GM18505 (cell line): ENCODE measurements around the gene KRT12.
A peak's percentile ranks its signal among the peaks of the same experiment; 100 is the strongest.
"Not testable (repeated sequence)": the region's sequence is repeated elsewhere in the genome, so short reads cannot be mapped to it uniquely, and the experiment has no call there.

ENCODE experiments used
- ATAC-seq: cut with Tn5 transposase; IDR thresholded peaks from one replicate; pipeline ENCODE4 v1.9.1; 2021; ENCODE audit not compliant: unreplicated experiment
- POLR2A ChIP-seq: IDR thresholded peaks from 4 replicates; pipeline ENCODE4 v1.6.1; 2011; ENCODE audit warnings: borderline replicate concordance; ENCODE audit not compliant: insufficient read depth, insufficient read length; ENCODE audit errors: extremely low read depth

KRT12 gene

DNA sequence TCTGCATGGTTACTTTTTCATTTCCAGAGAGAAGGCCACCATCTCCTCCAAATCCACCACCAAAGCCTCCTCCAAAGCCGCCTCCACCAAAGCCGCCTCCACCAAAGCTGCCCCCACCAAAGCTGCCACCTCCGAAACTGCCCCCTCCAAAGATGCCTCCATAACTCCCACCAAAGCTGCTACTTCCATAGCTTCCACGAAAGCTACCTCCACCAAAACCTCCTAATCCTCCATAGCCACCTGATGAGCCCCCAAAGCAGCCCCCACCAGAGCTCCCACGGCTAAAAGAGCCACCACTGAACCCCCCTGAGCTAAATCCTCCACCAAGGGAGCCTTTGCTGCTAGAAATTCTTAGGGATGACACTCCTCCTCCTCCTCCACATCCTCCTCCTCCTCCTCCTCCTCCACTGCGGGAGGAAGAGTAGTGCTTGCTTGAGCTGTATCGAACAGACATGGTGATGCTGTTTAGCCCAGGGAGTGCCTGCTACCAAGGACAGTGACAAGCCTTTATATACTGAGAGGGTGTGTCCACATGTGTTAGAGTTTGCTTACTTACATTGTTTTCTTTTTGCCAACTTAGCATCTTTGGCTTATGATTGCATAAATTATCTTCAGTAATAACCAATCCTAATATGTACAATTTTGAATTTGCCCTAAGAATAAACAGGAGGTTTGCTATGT is 44.8 kb downstream of the KRT12 start, which contains the start of gene KRT10:
Gene KRT10, minus strand, starts transcription at position 483 of the 681 bp plus-strand sequence. Its CDS starts 29 bp downstream, at position 454.
- ATAC-seq: no peak

DNA sequence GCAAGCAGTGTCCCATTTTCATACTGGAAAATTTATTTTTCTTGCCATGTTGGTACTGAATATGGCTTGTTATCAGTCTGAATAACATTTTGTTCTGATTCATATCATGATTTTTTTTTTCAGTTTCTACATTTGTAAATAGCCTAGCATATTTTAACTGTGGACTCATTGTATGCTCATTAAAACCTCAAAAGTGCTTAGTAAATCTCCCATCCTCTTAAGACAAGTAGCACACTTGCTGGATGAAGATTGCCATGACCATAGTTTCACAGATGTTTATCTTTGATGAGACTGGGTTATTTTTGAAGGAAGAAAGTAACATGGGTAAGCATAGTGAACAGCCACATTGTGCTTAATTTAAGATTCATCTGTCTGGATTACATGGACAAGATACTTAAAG is 45.5 kb downstream of the KRT12 start:
- no peak for TF ChIP-seq POLR2A
- no peak for ATAC-seq

More for the DNA sequence above, 44.8 kb downstream of the KRT12 start, which contains the start of gene KRT10:
- TF ChIP-seq POLR2A: no peak

DNA sequence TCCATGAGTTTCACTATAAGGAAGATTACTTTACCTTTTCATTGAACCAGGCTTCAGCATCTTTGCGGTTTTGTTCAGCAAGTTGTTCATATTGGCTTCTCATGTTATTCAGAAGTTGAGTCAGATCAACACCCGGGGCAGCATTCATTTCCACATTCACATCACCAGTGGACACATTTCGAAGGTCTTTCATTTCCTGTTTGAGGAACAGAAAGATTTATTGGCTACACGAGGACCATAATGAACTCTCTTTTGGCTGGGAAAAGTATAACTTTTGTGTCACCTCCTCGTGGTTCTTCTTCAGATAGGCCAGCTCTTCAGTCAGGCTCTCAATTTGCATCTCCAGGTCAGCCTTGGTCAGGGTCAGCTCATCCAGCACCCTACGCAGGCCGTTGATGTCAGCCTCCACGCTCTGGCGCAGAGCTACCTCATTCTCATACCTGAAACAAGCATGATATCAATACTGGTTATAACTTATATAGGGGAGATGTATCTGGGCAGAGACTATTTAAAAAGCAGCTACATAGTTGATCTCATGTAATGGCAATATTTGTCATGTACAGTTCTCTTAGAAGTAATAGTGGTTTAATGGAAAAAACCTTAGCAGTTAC is 46.7 kb downstream of the KRT12 start:
- no peak for ATAC-seq
- TF ChIP-seq POLR2A: no peak

DNA sequence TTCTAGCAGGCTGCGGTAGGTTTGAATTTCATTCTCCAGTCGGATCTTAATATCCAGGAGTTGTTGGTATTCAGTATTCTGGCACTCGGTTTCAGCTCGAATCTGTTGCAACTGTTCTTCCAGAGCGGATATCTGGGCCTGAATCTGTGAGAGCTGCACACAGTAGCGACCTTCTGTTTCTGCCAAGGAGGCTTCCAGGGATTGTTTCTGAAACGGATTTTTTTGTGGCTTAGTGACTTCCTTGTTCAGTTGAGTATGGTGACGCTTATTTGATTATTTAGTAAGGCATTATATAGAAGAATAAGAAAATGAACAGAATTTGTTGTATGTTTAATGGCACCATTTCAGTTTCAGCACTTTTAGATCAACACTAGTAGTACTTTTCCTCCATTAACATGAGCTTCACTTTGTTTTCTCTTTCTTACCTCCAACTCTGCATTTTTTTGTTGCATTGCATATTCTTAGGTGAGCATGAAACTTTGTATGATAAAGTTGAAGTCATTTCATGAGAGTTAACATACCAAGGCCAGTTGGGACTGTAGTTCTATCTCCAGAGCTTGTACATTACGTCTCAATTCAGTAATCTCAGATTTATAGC is 47.4 kb downstream of the KRT12 start:
- no peak for ATAC-seq

DNA sequence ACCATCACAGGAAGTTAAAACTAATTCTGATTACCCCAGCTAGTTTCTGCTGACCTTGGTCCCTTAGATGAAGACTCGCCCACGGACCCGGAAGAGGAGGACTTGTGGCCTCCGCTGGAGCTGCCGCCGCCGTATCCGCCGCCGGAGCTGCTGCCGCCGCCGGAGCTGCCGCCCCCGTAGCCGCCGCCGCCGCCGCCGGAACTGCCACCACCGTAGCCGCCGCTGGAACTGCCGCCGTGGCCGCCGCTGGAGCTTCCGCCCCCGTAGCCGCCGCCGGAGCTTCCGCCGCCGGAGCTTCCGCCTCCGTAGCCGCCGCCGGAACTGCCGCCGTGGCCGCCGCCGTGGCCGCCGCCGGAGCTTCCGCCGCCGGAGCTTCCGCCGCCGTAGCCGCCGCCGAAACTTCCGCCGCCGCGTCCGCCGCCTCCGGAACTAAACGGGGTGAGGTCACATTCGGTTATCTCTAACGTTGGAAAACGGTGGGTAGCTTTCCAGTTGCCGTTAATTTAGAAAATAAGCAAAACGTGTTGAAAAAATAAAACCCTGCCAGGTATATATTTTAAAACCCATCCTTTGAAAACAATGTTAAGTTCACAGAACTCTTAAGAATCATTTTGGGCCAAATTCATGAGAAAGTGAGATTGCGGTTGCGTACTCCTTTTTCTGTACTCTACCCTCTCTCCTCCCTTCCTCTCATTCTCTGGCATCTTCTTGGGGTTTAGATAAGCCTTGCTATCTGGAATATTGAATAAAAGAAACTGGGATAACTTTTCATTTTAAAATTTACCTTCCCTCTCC is 48.1 kb downstream of the KRT12 start:
- peak; percentile 72 for TF ChIP-seq POLR2A
- peak; percentile 78 for ATAC-seq

More for the DNA sequence above, 47.4 kb downstream of the KRT12 start:
- no peak for TF ChIP-seq POLR2A

DNA sequence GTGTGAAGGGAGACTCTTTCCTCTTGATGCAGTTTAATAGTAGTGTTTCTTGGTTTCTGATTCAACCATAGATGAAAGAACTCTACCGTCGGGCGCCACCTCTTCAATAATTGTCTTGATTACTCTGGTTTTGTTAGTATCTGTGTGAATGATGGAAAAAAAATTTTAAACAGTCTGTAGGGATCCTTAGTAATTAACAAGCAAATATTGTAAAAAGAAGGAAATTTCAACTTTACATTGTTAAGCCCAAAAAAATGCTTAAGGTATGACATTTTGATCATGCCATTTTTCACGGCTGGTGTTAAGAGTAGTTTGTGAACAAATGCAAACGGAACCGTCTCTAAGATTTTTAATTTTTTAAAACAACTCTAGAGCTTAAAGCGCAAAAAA is 48.7 kb downstream of the KRT12 start:
- no peak for ATAC-seq
- TF ChIP-seq POLR2A: no peak

DNA sequence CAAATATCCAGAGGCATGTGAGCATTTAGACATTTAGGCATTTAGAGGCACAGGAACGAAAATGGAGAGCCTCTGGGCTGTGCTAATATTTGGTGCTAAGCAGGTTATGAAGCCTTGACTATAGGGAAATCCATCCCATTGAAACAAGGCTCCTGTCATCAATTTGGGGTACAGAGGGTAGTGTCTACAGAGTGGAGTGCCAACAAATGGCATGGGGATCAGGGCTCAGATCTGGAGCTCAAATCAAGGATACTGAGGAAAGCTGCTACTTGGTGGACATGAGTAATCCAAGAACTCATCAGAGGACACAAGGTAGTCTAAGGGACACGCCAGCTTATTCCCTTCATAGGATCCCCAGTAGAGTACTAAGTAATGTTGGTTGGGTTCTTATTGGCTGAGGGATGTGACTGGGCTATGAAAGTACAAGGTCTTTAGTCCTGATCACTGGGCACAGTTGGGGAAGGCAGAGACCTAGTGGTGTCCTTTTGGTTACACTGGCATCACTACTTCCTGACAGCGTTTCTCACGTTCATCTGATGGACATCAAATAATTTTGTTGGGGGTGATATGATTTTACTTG is 49.8 kb downstream of the KRT12 start:
- no peak for ATAC-seq
- peak; percentile 28 for TF ChIP-seq POLR2A

DNA sequence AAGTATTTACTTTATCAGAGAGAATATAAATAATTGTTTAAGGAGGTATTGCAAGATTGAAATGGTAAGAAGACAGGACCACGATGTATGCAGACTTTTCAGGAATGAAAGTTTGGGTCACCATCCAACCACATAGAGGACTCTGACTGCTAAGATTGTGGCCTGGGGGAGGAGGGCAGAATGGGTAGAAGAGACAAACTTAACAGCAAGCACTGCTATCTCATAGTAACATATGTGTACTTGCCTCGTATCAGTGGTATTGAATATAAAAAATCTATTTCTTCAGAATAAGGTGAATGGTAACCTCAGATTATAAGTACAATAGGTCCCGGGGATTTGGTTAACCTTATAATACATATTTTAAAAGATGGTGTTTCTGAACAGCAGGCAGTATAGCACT is 50.5 kb downstream of the KRT12 start:
- TF ChIP-seq POLR2A: no peak
- ATAC-seq: no peak

DNA sequence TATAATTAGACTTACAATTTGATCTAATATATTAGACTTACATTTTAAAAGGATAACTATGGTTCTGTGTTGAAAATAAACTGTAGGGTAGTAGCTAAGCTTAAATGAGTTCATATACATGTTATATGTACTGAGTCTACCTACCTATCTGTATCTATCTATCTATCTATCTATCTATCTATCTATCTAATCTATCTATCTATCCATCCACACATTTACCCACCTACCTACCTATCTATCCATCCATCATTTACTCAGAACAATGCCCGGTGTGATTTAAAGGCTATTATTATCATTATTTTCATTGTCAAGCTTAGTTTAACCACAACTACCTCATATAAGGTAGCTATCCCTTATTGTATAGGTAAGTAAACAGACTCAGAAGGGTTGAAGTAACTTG is 51.6 kb downstream of the KRT12 start:
- no peak for TF ChIP-seq POLR2A
- no peak for ATAC-seq

DNA sequence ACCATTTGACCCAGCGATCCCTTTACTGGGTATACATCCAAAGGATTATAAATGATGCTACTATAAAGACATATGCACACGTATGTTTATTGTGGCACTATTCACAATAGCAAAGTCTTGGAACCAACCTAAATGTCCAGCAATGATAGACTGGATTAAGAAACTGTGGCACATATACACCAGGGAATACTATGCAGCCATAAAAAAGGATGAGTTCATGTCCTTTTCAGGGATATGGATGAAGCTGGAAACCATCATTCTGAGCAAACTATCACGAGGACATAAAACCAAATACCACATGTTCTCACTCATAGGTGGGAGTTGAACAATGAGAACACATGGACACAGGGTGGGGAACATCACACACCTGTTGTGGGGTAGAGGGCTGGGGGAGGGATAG is 52.4 kb downstream of the KRT12 start:
- not testable (repeated sequence) for ATAC-seq

DNA sequence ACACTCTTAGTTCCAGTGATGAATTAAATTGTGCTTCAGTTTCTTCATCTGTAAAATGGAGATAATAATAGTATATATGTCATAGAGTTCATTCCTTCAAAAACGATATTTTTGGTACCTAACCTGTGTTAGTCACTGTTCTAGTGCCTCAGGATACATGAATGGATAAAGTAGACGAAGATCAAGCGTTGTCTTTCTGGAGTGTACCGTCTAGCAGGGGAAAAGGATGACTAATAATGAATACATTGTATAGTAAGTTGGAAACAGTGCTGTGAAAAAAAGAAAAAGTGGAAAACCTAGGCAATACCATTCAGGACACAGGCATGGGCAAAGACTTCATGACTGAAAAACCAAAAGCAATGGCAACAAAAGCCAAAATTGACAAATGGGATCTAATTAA is 53.2 kb downstream of the KRT12 start:
- TF ChIP-seq POLR2A: no peak
- ATAC-seq: no peak

DNA sequence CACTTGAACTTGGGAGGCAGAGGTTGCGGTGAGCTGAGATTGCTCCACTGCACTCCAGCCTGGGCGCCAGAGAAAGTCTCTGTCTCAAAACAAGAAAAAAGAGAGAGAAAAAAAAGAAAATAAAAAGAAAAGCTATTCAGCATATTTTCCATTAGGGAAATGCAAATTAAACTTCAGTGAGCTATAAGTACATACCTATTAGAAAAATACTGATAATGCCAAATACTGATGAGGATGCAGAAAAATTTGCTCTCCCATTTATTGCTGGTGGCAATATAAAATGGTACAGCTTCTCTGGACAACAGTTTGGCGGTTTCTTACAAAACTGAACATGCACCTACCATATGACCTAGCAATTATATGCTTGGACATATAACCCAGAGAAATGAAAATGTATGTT is 54.4 kb downstream of the KRT12 start:
- no peak for TF ChIP-seq POLR2A
- ATAC-seq: no peak
